ENCODE measurements around the gene PPTC7. TPM values are rescaled to one million over a fixed set of nuclear protein-coding genes. Genes with fewer than 3 reads are reported as not detected.

The PPTC7 gene
- total and polyA plus RNA-seq, 2 of the 8 experiments (the other 6 are each of a cell fraction or from before 2014, with no cell fraction given) = 8.1 to 15.9 TPM

DNA sequence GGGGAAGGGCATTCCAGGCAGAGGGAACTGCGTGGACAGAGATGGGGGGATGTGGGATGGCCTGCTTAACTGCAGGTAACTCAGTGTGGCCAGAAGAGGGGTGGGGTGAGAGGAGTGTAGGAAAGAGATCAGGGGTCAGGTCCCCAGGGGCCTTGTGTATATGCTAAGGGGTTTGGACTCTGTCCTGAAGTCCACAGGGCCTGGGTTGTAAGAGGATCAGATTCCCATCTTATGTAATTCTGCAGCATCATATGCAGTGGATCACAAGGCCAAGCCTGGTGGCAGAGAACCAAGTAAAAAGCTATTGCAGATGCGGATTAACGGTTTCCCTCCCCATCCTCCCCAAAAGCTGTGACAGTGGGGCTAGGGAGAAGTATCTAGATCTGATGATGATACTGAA lies 39.5 kb upstream of the PPTC7 start (continued):
- no peak for TF ChIP-seq EP300 (IDR thresholded peaks at IDR 0.05; ENCODE audit: borderline replicate concordance in 1 of 2, low read depth in 2 of 2, low read length in 2 of 2)
- TF ChIP-seq BACH1 (IDR thresholded peaks at IDR 0.05; ENCODE audit: low read length) = no peak
- no peak for TF ChIP-seq SIX5 (IDR thresholded peaks at IDR 0.05; ENCODE audit: low read depth, low read length)
- TF ChIP-seq NRF1 (IDR thresholded peaks at IDR 0.05; ENCODE audit: low read depth, low read length) = no peak
